Measurements from ENCODE around the gene MAP3K7.

MAP3K7 gene

GRCh38 chr6:90559931-90560330, 26.9 kb downstream of the MAP3K7 start:
- DNase-seq (ENCODE audit: low read depth): no peak
- TF ChIP-seq, protein P1, sequence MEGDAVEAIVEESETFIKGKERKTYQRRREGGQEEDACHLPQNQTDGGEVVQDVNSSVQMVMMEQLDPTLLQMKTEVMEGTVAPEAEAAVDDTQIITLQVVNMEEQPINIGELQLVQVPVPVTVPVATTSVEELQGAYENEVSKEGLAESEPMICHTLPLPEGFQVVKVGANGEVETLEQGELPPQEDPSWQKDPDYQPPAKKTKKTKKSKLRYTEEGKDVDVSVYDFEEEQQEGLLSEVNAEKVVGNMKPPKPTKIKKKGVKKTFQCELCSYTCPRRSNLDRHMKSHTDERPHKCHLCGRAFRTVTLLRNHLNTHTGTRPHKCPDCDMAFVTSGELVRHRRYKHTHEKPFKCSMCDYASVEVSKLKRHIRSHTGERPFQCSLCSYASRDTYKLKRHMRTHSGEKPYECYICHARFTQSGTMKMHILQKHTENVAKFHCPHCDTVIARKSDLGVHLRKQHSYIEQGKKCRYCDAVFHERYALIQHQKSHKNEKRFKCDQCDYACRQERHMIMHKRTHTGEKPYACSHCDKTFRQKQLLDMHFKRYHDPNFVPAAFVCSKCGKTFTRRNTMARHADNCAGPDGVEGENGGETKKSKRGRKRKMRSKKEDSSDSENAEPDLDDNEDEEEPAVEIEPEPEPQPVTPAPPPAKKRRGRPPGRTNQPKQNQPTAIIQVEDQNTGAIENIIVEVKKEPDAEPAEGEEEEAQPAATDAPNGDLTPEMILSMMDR (IDR thresholded peaks at IDR 0.05; ENCODE audit: low read depth, low read length, missing control alignments): no peak
- no peak overlapping the region for H3K4me3 ChIP-seq (ENCODE audit: low read depth, low read length)

GRCh38 chr6:90557006-90557405, 29.9 kb downstream of the MAP3K7 start:
- TF ChIP-seq, protein P1 (IDR thresholded peaks at IDR 0.05; ENCODE audit: low read depth, low read length, missing control alignments): no peak
- no peak for DNase-seq (ENCODE audit: low read depth)
- H3K4me3 ChIP-seq (ENCODE audit: low read depth, low read length): no peak overlapping the region

- H3K4me3 ChIP-seq (ENCODE audit: low read depth, low read length): no peak overlapping the region
- no peak for DNase-seq (ENCODE audit: low read depth)
- TF ChIP-seq, protein P1 (IDR thresholded peaks at IDR 0.05; ENCODE audit: low read depth, low read length, missing control alignments): no peak
These were observed 38.9 kb downstream of the MAP3K7 start for GRCh38 chr6:90547991-90548390.

DNA sequence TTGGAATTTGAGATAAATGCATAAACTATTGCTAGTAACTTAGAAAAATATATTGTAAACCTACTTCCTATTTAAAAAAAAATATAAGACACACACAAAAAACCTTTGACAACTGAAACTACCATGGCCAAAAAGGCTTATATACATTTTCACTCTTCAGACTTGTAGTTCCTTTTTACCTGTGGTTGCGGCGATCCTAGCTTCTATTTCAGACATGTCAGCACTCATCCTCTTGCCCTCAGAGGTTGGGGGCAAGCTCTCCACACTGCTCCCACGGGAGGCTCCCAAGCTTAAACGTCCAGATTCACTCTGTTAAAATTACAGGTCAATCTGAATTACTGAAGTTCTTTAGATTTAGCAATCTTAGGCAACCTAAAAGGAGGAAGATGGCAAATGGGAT, 39.8 kb downstream of the MAP3K7 start:
- TF ChIP-seq, protein P1 (IDR thresholded peaks at IDR 0.05; ENCODE audit: low read depth, low read length, missing control alignments): no peak
- no peak for DNase-seq (ENCODE audit: low read depth)
- no peak overlapping the region for H3K4me3 ChIP-seq (ENCODE audit: low read depth, low read length)

DNA sequence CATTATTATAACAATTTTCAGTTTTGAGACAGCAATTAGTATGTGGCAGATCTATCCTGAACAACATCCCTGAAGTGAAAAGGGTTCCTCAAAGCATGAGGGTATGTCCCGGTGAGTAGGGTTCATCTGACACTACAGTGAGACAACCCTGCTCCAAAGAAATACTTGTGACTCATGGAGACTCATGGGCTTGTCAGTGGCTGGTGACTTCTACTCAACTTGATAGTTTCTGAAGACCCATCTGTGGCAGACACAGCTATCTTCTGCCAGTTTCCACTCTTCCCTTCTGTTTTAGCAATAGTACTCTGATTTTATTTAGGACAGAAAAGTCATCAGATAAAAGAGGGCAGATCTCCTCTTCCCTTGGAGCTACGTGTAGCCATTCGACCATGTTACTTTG, 41.4 kb downstream of the MAP3K7 start:
- TF ChIP-seq, protein P1 (IDR thresholded peaks at IDR 0.05; ENCODE audit: low read depth, low read length, missing control alignments): no peak
- DNase-seq (ENCODE audit: low read depth): no peak
- H3K4me3 ChIP-seq (ENCODE audit: low read depth, low read length): no peak overlapping the region

DNA sequence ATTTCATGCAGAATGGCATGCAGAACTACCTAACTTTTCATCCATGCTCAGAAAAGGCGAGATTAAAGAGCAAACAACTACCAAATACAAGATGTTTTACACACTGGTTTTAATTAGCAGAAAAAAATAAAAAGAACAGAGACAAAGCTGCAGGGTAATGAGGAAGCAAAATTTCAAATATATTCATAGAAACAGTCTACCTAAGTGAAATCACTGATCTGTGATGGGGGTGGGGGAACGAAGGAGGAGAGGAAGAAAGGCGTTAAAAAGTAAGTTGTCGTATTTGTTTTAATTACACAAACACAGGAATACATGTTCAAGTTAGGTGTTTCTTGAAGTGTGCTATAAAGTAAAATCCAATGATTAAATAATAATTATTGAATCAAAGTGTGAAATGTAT, 42.1 kb downstream of the MAP3K7 start:
- TF ChIP-seq, protein P1 (IDR thresholded peaks at IDR 0.05; ENCODE audit: low read depth, low read length, missing control alignments): no peak
- DNase-seq (ENCODE audit: low read depth): no peak
- no peak overlapping the region for H3K4me3 ChIP-seq (ENCODE audit: low read depth, low read length)

DNA sequence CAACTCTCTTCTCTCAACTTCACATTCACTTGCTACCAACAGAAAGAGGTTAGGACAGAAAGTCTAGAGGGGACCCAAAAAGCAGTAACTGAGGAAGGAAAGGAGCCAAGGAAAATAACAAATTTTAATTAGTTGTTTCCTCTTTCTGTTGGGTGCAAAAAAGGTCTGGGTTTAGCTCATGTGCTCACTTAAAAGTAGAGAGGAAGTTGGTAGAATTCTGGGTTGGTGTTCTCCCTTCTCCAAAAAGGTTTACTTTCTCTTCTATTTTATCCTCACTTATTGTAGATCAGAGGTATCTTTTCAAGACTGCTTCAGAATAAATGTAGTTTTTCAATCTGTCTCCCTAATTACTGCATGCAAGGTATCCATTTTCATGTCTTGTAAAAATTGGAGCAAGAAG, 42.8 kb downstream of the MAP3K7 start:
- TF ChIP-seq, protein P1 (IDR thresholded peaks at IDR 0.05; ENCODE audit: low read depth, low read length, missing control alignments): no peak
- DNase-seq (ENCODE audit: low read depth): no peak
- no peak overlapping the region for H3K4me3 ChIP-seq (ENCODE audit: low read depth, low read length)

Measured in GM12864 (cell line).